Measurements from ENCODE around the gene MINDY4.

DNA sequence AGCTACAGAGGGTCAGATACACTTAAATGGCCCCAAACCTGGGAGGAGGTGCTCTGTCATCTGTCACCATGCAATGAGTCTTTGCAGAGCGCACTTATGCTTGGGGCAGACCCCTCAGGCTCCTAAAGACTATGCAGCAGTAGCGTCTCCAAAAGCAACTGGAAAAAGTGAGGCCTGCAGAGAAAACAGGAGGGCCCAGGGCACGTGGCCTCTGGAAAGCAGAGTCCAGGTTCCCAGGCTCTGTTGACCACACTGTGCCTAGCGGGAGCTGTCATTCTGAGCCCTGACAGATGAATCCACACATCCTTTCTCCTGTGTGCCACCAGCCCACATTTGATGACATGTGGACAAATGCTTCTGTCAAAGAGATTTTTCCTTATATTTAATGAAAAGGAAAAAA is 66.4 kb downstream of the MINDY4 start:
- TF ChIP-seq POLR2A (IDR thresholded peaks at IDR 0.05; ENCODE audit: low read depth, low read length) (no peak), EZH2 (IDR thresholded peaks at IDR 0.05; ENCODE audit: borderline replicate concordance, control insufficient read depth, low read depth, low read length) (no peak), SRF (IDR thresholded peaks at IDR 0.05; ENCODE audit: low read depth in 2 of 2, low read length in 2 of 2) (no peak), LARP7 (IDR thresholded peaks at IDR 0.05) (no peak), PML (IDR thresholded peaks at IDR 0.05; ENCODE audit: low read length) (no peak)
- TF ChIP-seq, protein P1, sequence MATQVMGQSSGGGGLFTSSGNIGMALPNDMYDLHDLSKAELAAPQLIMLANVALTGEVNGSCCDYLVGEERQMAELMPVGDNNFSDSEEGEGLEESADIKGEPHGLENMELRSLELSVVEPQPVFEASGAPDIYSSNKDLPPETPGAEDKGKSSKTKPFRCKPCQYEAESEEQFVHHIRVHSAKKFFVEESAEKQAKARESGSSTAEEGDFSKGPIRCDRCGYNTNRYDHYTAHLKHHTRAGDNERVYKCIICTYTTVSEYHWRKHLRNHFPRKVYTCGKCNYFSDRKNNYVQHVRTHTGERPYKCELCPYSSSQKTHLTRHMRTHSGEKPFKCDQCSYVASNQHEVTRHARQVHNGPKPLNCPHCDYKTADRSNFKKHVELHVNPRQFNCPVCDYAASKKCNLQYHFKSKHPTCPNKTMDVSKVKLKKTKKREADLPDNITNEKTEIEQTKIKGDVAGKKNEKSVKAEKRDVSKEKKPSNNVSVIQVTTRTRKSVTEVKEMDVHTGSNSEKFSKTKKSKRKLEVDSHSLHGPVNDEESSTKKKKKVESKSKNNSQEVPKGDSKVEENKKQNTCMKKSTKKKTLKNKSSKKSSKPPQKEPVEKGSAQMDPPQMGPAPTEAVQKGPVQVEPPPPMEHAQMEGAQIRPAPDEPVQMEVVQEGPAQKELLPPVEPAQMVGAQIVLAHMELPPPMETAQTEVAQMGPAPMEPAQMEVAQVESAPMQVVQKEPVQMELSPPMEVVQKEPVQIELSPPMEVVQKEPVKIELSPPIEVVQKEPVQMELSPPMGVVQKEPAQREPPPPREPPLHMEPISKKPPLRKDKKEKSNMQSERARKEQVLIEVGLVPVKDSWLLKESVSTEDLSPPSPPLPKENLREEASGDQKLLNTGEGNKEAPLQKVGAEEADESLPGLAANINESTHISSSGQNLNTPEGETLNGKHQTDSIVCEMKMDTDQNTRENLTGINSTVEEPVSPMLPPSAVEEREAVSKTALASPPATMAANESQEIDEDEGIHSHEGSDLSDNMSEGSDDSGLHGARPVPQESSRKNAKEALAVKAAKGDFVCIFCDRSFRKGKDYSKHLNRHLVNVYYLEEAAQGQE (IDR thresholded peaks at IDR 0.05; ENCODE audit: low read depth, low read length): no peak
- TF ChIP-seq, protein P2, sequence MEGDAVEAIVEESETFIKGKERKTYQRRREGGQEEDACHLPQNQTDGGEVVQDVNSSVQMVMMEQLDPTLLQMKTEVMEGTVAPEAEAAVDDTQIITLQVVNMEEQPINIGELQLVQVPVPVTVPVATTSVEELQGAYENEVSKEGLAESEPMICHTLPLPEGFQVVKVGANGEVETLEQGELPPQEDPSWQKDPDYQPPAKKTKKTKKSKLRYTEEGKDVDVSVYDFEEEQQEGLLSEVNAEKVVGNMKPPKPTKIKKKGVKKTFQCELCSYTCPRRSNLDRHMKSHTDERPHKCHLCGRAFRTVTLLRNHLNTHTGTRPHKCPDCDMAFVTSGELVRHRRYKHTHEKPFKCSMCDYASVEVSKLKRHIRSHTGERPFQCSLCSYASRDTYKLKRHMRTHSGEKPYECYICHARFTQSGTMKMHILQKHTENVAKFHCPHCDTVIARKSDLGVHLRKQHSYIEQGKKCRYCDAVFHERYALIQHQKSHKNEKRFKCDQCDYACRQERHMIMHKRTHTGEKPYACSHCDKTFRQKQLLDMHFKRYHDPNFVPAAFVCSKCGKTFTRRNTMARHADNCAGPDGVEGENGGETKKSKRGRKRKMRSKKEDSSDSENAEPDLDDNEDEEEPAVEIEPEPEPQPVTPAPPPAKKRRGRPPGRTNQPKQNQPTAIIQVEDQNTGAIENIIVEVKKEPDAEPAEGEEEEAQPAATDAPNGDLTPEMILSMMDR (IDR thresholded peaks at IDR 0.05 in 2 of 3, conservative IDR thresholded peaks at IDR 0.05 in 1 of 3; ENCODE audit: control insufficient read depth in 2 of 3, extremely low read depth in 1 of 3, insufficient read depth in 1 of 3, low read depth in 3 of 3, low read length in 3 of 3): no peak
- TF ChIP-seq, protein P3, sequence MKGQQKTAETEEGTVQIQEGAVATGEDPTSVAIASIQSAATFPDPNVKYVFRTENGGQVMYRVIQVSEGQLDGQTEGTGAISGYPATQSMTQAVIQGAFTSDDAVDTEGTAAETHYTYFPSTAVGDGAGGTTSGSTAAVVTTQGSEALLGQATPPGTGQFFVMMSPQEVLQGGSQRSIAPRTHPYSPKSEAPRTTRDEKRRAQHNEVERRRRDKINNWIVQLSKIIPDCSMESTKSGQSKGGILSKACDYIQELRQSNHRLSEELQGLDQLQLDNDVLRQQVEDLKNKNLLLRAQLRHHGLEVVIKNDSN (IDR thresholded peaks at IDR 0.05; ENCODE audit: borderline replicate concordance, extremely low read length, insufficient read depth, low read depth, low read length): no peak
